ENCODE results near the gene MEIS3.

MEIS3 gene

GRCh38 chr19:47418692-47419029 lies 666 bp downstream of the MEIS3 start:
- no peaks in the 10 kb centered on the region for H3K79me2 ChIP-seq (ENCODE audit: low read length)
- no peaks in the 10 kb centered on the region for H3K4me1 ChIP-seq (ENCODE audit: low read length)
- no peaks in the 10 kb centered on the region for H4K20me1 ChIP-seq (ENCODE audit: insufficient read depth, low read length)
- H3K4me3 ChIP-seq (ENCODE audit: low read length): no peak overlapping the region
- TF ChIP-seq CTCF (IDR thresholded peaks at IDR 0.05; ENCODE audit: low read length) (no peak), EZH2phosphoT487 (IDR thresholded peaks at IDR 0.05; ENCODE audit: low read length) (no peak), EZH2 (optimal IDR thresholded peaks at IDR 0.05; ENCODE audit: low read depth, low read length) (no peak)
- H3K4me2 ChIP-seq (ENCODE audit: low read depth, low read length): no peak overlapping the region
- H3K9ac ChIP-seq (ENCODE audit: low read length): no peak overlapping the region
- H2AFZ ChIP-seq (ENCODE audit: low read length): no peak overlapping the region
- H3K27ac ChIP-seq (ENCODE audit: low read length): no peak overlapping the region
- DNase-seq: no peak
- H3K27me3 ChIP-seq (replicated peaks; ENCODE audit: insufficient read depth, low read length): peaks cover 92% of the 10 kb centered on the region
- H3K9me2 ChIP-seq (replicated peaks; ENCODE audit: insufficient read depth, low read length): no peaks in the 10 kb centered on the region
- no peaks in the 10 kb centered on the region for H3K36me3 ChIP-seq (replicated peaks; ENCODE audit: insufficient read depth, low read length)
- no peaks in the 10 kb centered on the region for H3F3A ChIP-seq (ENCODE audit: insufficient read depth, low read length)
- no peaks in the 10 kb centered on the region for H3K9me3 ChIP-seq (replicated peaks; ENCODE audit: insufficient read depth, low read length)

- H3F3A ChIP-seq (ENCODE audit: insufficient read depth, low read length): no peaks in the 10 kb centered on the region
- H3K9ac ChIP-seq (ENCODE audit: low read length): no peak overlapping the region
- no peak overlapping the region for H3K27ac ChIP-seq (ENCODE audit: low read length)
- H3K4me1 ChIP-seq (ENCODE audit: low read length): no peaks in the 10 kb centered on the region
- H3K4me3 ChIP-seq (ENCODE audit: low read length): no peak overlapping the region
- H3K36me3 ChIP-seq (replicated peaks; ENCODE audit: insufficient read depth, low read length): no peaks in the 10 kb centered on the region
- no peak overlapping the region for H3K4me2 ChIP-seq (ENCODE audit: low read depth, low read length)
- H3K9me3 ChIP-seq (replicated peaks; ENCODE audit: insufficient read depth, low read length): no peaks in the 10 kb centered on the region
- no peaks in the 10 kb centered on the region for H3K9me2 ChIP-seq (replicated peaks; ENCODE audit: insufficient read depth, low read length)
- TF ChIP-seq EZH2 (optimal IDR thresholded peaks at IDR 0.05; ENCODE audit: low read depth, low read length): no peak
- no peak for TF ChIP-seq EZH2phosphoT487 (IDR thresholded peaks at IDR 0.05; ENCODE audit: low read length)
- no peak for TF ChIP-seq CTCF (IDR thresholded peaks at IDR 0.05; ENCODE audit: low read length)
- no peak overlapping the region for H2AFZ ChIP-seq (ENCODE audit: low read length)
- H3K79me2 ChIP-seq (ENCODE audit: low read length): no peaks in the 10 kb centered on the region
- peaks cover 91% of the 10 kb centered on the region for H3K27me3 ChIP-seq (replicated peaks; ENCODE audit: insufficient read depth, low read length)
- H4K20me1 ChIP-seq (ENCODE audit: insufficient read depth, low read length): no peaks in the 10 kb centered on the region
- DNase-seq: no peak
Observed at GRCh38 chr19:47417746-47418691, 1.3 kb downstream of the MEIS3 start.

DNA sequence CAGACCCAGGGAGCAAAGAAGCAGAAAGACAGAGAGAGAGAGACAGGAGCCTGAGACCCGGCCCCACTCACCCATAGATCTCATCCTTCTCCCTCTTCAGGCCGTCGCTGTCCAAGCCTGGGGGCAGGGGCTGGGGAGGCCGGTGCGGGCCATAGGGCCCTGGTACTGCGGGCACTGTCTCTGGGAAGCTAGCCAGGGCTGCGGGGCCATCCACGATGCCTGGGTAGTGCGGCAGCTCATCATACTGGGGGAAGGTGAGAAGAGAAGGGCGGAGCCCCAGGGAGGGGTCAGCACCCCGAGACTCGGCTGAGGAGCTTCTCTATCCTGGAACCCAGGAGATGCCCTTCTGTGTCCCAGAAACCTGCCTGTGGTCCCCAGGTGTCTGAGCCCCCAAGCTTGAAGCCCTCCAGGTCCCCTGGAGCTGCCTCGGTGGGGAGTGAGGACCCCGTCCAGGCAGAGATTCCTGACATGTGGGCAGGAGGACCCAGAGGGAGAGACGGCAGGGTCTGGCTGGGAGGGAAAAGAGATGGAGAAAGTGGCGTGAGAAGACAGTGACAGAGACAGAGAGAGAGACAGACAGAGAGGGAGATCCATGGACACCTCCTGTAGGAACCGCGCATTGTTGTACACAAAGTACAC lies 2.1 kb downstream of the MEIS3 start:
- Histone ChIP-seq H3K36me3 (replicated peaks; ENCODE audit: insufficient read depth, low read length) (no peaks in the 10 kb centered on the region), H3K4me1 (ENCODE audit: low read length) (no peaks in the 10 kb centered on the region), H2AFZ (ENCODE audit: low read length) (no peak overlapping the region), H3K27me3 (replicated peaks; ENCODE audit: insufficient read depth, low read length) (peaks cover 91% of the 10 kb centered on the region), H4K20me1 (ENCODE audit: insufficient read depth, low read length) (no peaks in the 10 kb centered on the region), H3K79me2 (ENCODE audit: low read length) (no peaks in the 10 kb centered on the region), H3K4me2 (ENCODE audit: low read depth, low read length) (no peak overlapping the region), H3K9ac (ENCODE audit: low read length) (no peak overlapping the region), H3K27ac (ENCODE audit: low read length) (no peak overlapping the region), H3K4me3 (ENCODE audit: low read length) (no peak overlapping the region), H3K9me2 (replicated peaks; ENCODE audit: insufficient read depth, low read length) (no peaks in the 10 kb centered on the region), H3K9me3 (replicated peaks; ENCODE audit: insufficient read depth, low read length) (no peaks in the 10 kb centered on the region), H3F3A (ENCODE audit: insufficient read depth, low read length) (no peaks in the 10 kb centered on the region)
- TF ChIP-seq CTCF (IDR thresholded peaks at IDR 0.05; ENCODE audit: low read length) (no peak), EZH2phosphoT487 (IDR thresholded peaks at IDR 0.05; ENCODE audit: low read length) (no peak), EZH2 (optimal IDR thresholded peaks at IDR 0.05; ENCODE audit: low read depth, low read length) (no peak)
- no peak for DNase-seq
